Measurements from ENCODE around the gene PARD6A. TPM values are rescaled to one million over a fixed set of nuclear protein-coding genes. Genes with fewer than 3 reads are reported as not detected.
A peak's percentile ranks its signal among the peaks of the same experiment; 100 is the strongest.

PARD6A gene
- polyA plus RNA-seq, 3 donors, result 2.7 to 6.9 (median 6.1) TPM

GRCh38 chr16:67653128-67653788 is 7.5 kb upstream of the PARD6A start:
- no peak overlapping the region for H3K4me3 Mint-ChIP-seq

GRCh38 chr16:67653789-67654402 is 6.9 kb upstream of the PARD6A start:
- no peak overlapping the region for H3K4me2 ChIP-seq (replicated peaks; ENCODE audit: extremely low read depth, low read length, poor library complexity, severe bottlenecking)
- peaks cover 4% of the 10 kb centered on the region for H3K4me1 Mint-ChIP-seq
- WGBS (ENCODE audit: insufficient coverage), result 97% methylated on average over 16 of the region's 25 CpGs
- no peaks in the 10 kb centered on the region for H3K79me2 ChIP-seq (ENCODE audit: insufficient read depth, low read length)
- H3K27ac Mint-ChIP-seq, result no peak overlapping the region
- H3K4me1 ChIP-seq (ENCODE audit: control insufficient read depth in 1 of 2, insufficient read depth in 2 of 2, low read length in 2 of 2), result peaks cover 2 to 5% of the 10 kb centered on the region in 2 donors
- no peak overlapping the region for H3K27ac ChIP-seq (ENCODE audit: low read depth in 1 of 2, low read length in 2 of 2)
- peaks cover 2 to 5% (median 5%) of the 10 kb centered on the region in 3 donors for H3K27me3 Mint-ChIP-seq (ENCODE audit: low read depth in 3 of 3)
- no peaks in the 10 kb centered on the region for H3K27me3 ChIP-seq (ENCODE audit: control insufficient read depth in 2 of 2, insufficient read depth in 2 of 2, low read length in 2 of 2)
- no peak overlapping the region for H3K4me3 Mint-ChIP-seq
- peaks cover 7 to 14% of the 10 kb centered on the region in 2 donors for H3K36me3 Mint-ChIP-seq
- DNase-seq, result peak in 1 of 3 donors; percentile 2
- H4K20me1 ChIP-seq (ENCODE audit: insufficient read depth, low read length), result no peaks in the 10 kb centered on the region
- intact Hi-C loops (cut with micrococcal nuclease), result no loop called here
- H3K36me3 ChIP-seq (replicated peaks in 1 of 2; ENCODE audit: control insufficient read depth in 1 of 2, insufficient read depth in 2 of 2, low read length in 2 of 2), result peaks cover 0 to 4% of the 10 kb centered on the region in 2 donors
- no peaks in the 10 kb centered on the region for H3K9me3 ChIP-seq (replicated peaks in 1 of 2; ENCODE audit: control insufficient read depth in 1 of 2, insufficient read depth in 1 of 2, low read length in 2 of 2)
- no peak overlapping the region for H2AFZ ChIP-seq (ENCODE audit: insufficient read depth, low read depth, low read length, poor library complexity, severe bottlenecking)
- TF ChIP-seq CTCF (IDR thresholded peaks at IDR 0.05), result no peak
- no peak overlapping the region for H3K4me3 ChIP-seq (replicated peaks in 1 of 3; ENCODE audit: low read depth in 2 of 3, low read length in 3 of 3)
- peaks cover 0 to 1% (median 0%) of the 10 kb centered on the region in 7 donors for H3K9me3 Mint-ChIP-seq
- H3K9ac ChIP-seq (ENCODE audit: insufficient read depth, low read length, poor library complexity, severe bottlenecking), result no peak overlapping the region

More at GRCh38 chr16:67653128-67653788, 7.5 kb upstream of the PARD6A start:
- no peak overlapping the region for H3K27ac ChIP-seq (ENCODE audit: low read depth in 1 of 2, low read length in 2 of 2)
- no peak overlapping the region for H3K27ac Mint-ChIP-seq
- H2AFZ ChIP-seq (ENCODE audit: insufficient read depth, low read depth, low read length, poor library complexity, severe bottlenecking), result no peak overlapping the region
- peaks cover 7 to 12% of the 10 kb centered on the region in 2 donors for H3K36me3 Mint-ChIP-seq
- H3K27me3 Mint-ChIP-seq (ENCODE audit: low read depth in 3 of 3), result peaks cover 2 to 6% (median 5%) of the 10 kb centered on the region in 3 donors
- no peaks in the 10 kb centered on the region for H3K4me1 ChIP-seq (ENCODE audit: control insufficient read depth in 1 of 2, insufficient read depth in 2 of 2, low read length in 2 of 2)
- no peak overlapping the region for H3K4me3 ChIP-seq (replicated peaks in 1 of 3; ENCODE audit: low read depth in 2 of 3, low read length in 3 of 3)
- TF ChIP-seq CTCF (IDR thresholded peaks at IDR 0.05), result no peak
- no peaks in the 10 kb centered on the region for H3K27me3 ChIP-seq (ENCODE audit: control insufficient read depth in 2 of 2, insufficient read depth in 2 of 2, low read length in 2 of 2)
- peak in 1 of 3 donors; percentile 2 for DNase-seq
- H3K4me1 Mint-ChIP-seq, result no peaks in the 10 kb centered on the region
- no peaks in the 10 kb centered on the region for H4K20me1 ChIP-seq (ENCODE audit: insufficient read depth, low read length)
- no peak overlapping the region for H3K4me2 ChIP-seq (replicated peaks; ENCODE audit: extremely low read depth, low read length, poor library complexity, severe bottlenecking)
- H3K9me3 Mint-ChIP-seq, result peaks cover 0 to 1% (median 0%) of the 10 kb centered on the region in 7 donors
- 91% methylated on average over 27 of the region's 68 CpGs for WGBS (ENCODE audit: insufficient coverage)
- no peaks in the 10 kb centered on the region for H3K9me3 ChIP-seq (replicated peaks in 1 of 2; ENCODE audit: control insufficient read depth in 1 of 2, insufficient read depth in 1 of 2, low read length in 2 of 2)
- no peaks in the 10 kb centered on the region for H3K79me2 ChIP-seq (ENCODE audit: insufficient read depth, low read length)
- peaks cover 0 to 4% of the 10 kb centered on the region in 2 donors for H3K36me3 ChIP-seq (replicated peaks in 1 of 2; ENCODE audit: control insufficient read depth in 1 of 2, insufficient read depth in 2 of 2, low read length in 2 of 2)
- intact Hi-C loops (cut with micrococcal nuclease), result no loop called here
- H3K9ac ChIP-seq (ENCODE audit: insufficient read depth, low read length, poor library complexity, severe bottlenecking), result no peak overlapping the region

All from CD14-positive monocyte (primary cell).